ENCODE data around the gene PSMB1.
"Not testable (repeated sequence)": the region's sequence is repeated elsewhere in the genome, so short reads cannot be mapped to it uniquely, and the experiment has no call there.

Gene PSMB1

DNA sequence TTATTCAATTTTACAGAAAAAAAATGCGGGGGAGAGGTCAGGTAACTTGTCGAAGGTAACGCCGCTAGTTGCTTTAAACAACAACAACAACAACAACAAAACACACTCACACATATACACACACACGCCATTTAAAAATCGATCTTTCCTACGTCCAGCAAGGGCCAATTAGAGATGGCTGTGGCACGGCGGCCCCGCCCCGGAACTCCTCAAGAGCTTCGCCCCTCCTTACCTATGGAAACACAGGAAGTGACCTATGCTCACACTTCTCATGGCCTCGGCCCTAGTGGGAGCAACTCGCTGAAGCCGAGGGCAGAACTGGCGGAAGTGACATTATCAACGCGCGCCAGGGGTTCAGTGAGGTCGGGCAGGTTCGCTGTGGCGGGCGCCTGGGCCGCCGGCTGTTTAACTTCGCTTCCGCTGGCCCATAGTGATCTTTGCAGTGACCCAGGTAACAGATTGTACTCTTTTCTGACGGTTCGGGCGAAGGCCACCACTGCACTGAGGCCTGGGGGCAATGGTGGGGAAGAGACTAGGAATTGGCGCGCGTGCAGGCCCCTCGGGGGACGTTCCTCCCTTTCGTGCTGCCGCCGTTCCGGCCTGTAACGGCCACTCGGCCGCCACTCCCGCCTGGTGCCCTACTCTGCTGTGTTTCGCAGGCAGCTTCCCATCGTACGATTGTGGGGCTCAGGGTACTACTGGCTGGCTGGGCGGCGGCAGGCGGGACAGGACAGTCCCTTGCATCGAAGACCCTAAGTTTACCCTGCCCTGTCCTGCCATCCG, 1.1 kb upstream of the PSMB1 start, which contains the start of gene TBP:
TBP (plus strand) TSS at position 357 of the 783 bp plus-strand sequence. CDS start 2,661 bp downstream, outside the sequence.
- H3K9me3 Mint-ChIP-seq, result no peaks in the 10 kb centered on the region
- peaks cover 10% of the 10 kb centered on the region for H3K4me1 Mint-ChIP-seq
- no peak within 1 kb of the TSS for H3K4me3 Mint-ChIP-seq
- H3K27ac Mint-ChIP-seq, result no peak within 1 kb of the TSS
- H3K36me3 Mint-ChIP-seq, result peaks cover 53% of the 10 kb centered on the region
- peak; percentile 98 for ATAC-seq
- DNase-seq (ENCODE audit: low spot score in 2 of 2), result peak; percentile 87 to 97

DNA sequence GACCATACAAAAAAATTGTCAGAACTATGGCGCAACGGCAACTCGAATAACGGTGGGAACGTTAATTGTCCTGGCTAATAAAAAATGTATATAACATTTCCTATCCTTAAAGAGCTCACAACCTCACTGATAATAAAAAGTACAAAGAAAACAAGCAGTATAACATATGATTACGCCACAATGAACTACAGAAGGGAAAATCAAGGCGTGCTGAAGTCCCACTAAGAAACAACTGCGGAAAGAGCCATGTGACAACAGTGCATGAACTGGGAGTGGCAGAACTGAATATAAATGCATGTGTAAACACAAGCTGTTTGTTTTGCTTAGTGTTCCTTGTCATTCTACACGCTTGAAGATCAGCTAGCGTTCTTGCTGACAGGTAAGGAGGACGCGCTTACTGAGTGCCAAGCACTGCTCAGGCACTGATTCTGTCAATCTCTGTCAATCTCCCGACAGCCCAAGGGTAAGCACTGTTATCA, 466 bp upstream of the PSMB1 start:
- ATAC-seq, result peak; percentile 70
- Mint-ChIP-seq H3K27ac (no peak overlapping the region), H3K36me3 (peaks cover 53% of the 10 kb centered on the region), H3K9me3 (no peaks in the 10 kb centered on the region), H3K4me1 (peaks cover 12% of the 10 kb centered on the region), H3K4me3 (no peak overlapping the region)
- no peak for DNase-seq (ENCODE audit: low spot score in 2 of 2)

DNA sequence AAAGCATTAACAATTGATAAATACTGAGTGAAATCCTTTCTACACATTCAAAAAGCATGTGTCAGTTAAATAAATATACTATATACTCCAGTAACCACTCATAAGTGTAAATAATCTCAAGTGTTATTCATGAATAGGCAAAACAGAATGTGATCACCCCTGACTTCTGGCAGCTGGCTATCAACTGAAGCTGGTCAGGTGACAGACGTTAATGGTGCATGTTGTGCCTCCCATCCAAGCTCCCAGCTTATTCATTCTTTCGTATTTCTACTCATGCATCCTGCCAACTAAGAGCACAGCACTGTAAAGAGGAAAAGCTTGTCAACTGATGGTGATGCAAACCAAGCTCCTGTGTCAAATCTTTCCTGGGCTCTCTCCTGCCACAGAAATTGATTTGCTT, 7.7 kb downstream of the PSMB1 start:
- H3K4me3 Mint-ChIP-seq, result no peak overlapping the region
- DNase-seq (ENCODE audit: low spot score in 2 of 2), result no peak
- ATAC-seq, result no peak
- H3K4me1 Mint-ChIP-seq, result peaks cover 36% of the 10 kb centered on the region
- H3K36me3 Mint-ChIP-seq, result peaks cover 100% of the 10 kb centered on the region
- no peaks in the 10 kb centered on the region for H3K9me3 Mint-ChIP-seq
- no peak overlapping the region for H3K27ac Mint-ChIP-seq

DNA sequence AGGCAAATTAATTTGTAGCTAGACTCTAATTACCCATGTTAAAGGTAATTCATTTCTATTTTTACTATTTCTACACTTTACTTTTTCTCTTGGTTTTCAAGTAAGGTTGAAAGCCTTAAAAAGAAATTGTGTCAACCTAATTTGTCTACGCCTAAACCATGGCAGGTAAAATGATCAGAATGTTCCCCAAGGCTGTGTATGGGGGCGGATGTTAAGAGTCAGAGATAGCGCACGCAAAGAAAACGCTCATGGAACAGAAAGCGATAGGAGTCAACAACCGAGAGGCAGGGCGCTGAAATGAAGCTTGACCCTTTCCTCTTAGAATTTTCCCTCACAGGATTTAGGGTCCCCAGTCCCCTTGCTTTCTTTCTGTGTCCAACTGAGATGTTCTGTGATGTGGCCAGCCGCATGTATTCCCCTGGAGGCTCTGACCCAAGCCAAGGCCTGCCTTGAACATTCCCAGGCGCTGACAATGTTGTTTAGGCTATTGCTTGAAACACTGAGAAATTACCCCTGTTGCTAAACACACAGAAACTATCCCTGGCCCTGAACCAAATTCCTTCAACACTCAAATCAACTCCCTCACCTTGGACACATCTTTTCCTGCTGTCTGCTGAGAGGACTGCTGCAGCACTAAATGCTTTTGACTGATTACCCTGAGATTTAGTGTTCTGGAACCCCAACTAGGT, 10.9 kb downstream of the PSMB1 start:
- H3K4me3 Mint-ChIP-seq, result no peak overlapping the region
- peaks cover 18% of the 10 kb centered on the region for H3K4me1 Mint-ChIP-seq
- H3K9me3 Mint-ChIP-seq, result no peaks in the 10 kb centered on the region
- H3K36me3 Mint-ChIP-seq, result peaks cover 100% of the 10 kb centered on the region
- DNase-seq (ENCODE audit: low spot score in 2 of 2), result no peak
- H3K27ac Mint-ChIP-seq, result peak overlapping the region; percentile 58
- ATAC-seq, result no peak

DNA sequence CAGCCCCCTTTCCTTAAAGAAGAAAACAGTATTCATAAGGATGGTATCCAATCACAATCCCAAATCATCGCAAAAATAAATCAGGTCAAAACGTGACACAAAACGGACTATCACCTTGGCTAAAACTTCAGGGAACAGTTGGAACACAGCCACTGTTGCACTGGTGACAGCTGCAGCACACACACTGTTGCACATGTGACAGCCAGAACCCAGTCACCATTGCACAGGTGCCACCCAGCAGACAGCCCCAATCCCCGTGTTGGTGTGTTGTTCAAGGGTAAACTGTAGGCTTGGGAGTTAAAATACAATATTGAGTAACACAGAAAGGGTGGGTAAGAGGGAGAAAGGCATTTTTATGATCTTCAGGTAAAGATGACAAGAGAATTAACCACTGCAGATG, 15.8 kb downstream of the PSMB1 start:
- H3K36me3 Mint-ChIP-seq, result peaks cover 100% of the 10 kb centered on the region

DNA sequence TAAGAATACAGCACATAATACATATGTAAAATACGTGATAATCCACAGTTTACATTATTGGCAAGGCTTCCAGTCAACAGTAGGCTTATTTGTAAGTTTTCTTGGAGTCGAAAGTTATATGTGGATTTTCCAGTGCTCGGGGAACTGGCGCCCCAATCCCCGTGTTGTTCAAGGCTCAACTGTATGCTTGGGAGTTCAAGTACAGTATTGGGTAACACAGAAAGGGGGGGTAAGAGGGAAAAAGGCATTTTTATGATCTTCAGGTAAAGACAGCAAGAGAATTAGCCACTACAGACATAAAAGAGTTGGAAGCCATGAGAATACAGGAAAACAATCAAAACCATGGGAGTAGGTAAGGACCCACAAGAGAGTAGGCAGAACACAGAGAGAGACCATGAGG, 16.4 kb downstream of the PSMB1 start:
- DNase-seq (ENCODE audit: low spot score in 2 of 2), result no peak
- Mint-ChIP-seq H3K36me3 (peaks cover 99% of the 10 kb centered on the region), H3K4me3 (no peak overlapping the region), H3K9me3 (no peaks in the 10 kb centered on the region), H3K27ac (peak overlapping the region; percentile 29), H3K4me1 (peaks cover 18% of the 10 kb centered on the region)
- ATAC-seq, result no peak

More for the DNA sequence above, 15.8 kb downstream of the PSMB1 start:
- no peaks in the 10 kb centered on the region for H3K9me3 Mint-ChIP-seq
- no peak for DNase-seq (ENCODE audit: low spot score in 2 of 2)
- ATAC-seq, result no peak
- no peak overlapping the region for H3K4me3 Mint-ChIP-seq
- peaks cover 18% of the 10 kb centered on the region for H3K4me1 Mint-ChIP-seq
- H3K27ac Mint-ChIP-seq, result no peak overlapping the region

DNA sequence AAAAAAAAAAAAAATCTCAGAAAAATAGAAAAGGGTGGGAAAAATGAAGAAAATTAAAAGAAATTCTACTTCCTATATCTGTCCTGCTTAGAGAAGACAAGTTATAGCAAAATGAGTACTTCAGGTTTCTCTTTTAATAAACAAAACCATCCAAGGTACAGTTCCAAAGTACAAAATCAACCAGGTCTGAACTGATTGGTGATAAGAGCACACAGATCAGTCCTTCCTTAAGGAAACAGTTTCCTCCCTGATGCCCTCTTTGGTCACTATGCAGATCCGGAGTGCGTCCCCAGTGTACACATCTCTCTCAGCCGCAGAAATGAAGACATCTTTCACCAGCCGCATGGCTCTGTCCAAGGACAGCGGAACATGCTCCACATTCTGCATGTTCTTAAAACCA, 18.1 kb downstream of the PSMB1 start:
- Mint-ChIP-seq H3K27ac (no peak overlapping the region), H3K9me3 (no peaks in the 10 kb centered on the region), H3K4me1 (peaks cover 4% of the 10 kb centered on the region), H3K36me3 (peaks cover 83% of the 10 kb centered on the region), H3K4me3 (no peak overlapping the region)
- ATAC-seq (no peak), DNase-seq (ENCODE audit: low spot score in 2 of 2) (no peak)

DNA sequence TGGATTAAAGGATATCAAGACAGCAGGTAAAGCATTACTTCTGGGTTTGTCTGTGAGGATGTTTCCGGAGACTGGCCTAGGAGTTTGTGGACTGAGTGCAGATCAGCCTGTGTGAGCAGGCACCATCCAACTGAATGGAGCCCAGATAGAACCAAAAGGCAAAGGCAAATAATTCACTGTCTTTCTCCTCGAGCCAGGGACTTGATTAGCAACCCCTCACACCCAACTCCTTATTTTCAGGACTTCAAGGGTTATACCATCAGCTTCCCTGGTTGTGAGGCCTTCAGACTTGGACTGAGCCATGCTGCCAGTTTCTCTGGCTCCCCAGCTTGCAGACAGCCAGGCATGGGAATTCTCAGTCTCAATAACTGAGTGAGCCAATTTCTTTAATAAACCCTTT, 19.3 kb downstream of the PSMB1 start:
- no peaks in the 10 kb centered on the region for H3K4me1 Mint-ChIP-seq
- H3K4me3 Mint-ChIP-seq, result no peak overlapping the region
- ATAC-seq (no peak), DNase-seq (ENCODE audit: low spot score in 2 of 2) (no peak)
- H3K36me3 Mint-ChIP-seq, result peaks cover 71% of the 10 kb centered on the region
- H3K9me3 Mint-ChIP-seq, result no peaks in the 10 kb centered on the region
- H3K27ac Mint-ChIP-seq, result no peak overlapping the region

DNA sequence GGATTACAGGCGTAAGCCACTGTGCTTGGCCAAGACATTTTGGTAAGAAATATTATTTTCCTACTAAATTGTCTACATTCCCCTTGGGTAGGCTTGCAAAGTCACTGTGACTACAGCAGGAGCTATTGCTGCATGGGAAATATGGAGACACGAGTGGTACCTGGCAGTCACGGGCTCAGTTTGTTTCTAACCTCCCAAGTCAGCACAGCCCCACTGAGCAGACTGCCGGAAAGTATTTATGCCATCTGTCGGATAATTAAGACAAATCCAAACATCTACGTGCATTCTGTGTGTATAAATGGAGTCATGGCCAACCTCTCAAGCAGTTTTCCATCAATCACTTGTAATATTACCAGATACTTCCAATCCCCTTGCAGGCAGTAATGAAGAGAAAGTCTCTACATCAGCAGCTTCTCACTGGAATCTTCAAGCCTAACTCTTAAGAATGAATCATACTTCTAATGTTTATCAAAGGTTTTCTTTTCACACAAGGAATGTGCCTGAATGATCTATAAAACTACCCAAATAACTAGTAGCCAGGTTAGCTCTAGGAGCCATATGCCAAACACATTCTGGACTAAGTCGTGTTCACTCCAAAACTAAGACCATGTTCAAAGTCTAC, 20.1 kb downstream of the PSMB1 start:
- Mint-ChIP-seq H3K36me3 (peaks cover 63% of the 10 kb centered on the region), H3K9me3 (no peaks in the 10 kb centered on the region), H3K4me3 (no peak overlapping the region), H3K27ac (no peak overlapping the region), H3K4me1 (no peaks in the 10 kb centered on the region)
- ATAC-seq, result no peak
- DNase-seq (ENCODE audit: low spot score in 2 of 2), result no peak

DNA sequence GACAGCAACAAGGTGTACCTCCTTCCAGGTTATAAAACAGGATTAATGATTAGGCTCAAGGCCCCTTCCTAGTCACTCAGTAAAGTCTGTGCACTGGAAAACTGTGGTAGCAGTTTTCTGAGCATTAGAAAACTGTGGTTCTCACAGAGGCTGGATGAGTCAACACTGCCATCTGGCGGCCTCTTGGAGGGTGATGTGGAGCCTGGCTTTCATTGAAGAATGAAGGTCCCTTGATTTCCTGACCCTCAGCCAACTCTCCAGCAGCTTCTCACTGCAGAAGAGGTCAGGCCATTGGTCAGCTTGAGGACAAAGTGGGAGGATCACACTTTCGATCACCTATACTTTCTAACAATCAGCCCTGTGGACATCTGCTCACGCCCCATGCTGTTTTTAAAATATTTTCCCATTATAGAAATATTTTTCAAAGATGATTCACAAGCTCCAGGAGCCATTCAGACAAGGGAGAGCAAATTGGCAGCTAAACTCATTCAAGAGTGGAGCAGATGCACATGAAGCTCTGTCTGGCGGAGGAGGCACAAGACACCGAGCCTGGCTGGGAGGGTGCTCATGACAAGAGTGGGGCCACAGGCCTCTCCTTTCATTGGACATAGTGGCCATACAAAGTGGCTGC, 23.2 kb downstream of the PSMB1 start:
- H3K27ac Mint-ChIP-seq, result no peak overlapping the region
- DNase-seq (ENCODE audit: low spot score in 2 of 2) (peak; percentile 49 to 78), ATAC-seq (peak; percentile 75)
- H3K36me3 Mint-ChIP-seq, result peaks cover 32% of the 10 kb centered on the region
- H3K4me1 Mint-ChIP-seq, result no peaks in the 10 kb centered on the region
- H3K4me3 Mint-ChIP-seq, result no peak overlapping the region
- H3K9me3 Mint-ChIP-seq, result no peaks in the 10 kb centered on the region

DNA sequence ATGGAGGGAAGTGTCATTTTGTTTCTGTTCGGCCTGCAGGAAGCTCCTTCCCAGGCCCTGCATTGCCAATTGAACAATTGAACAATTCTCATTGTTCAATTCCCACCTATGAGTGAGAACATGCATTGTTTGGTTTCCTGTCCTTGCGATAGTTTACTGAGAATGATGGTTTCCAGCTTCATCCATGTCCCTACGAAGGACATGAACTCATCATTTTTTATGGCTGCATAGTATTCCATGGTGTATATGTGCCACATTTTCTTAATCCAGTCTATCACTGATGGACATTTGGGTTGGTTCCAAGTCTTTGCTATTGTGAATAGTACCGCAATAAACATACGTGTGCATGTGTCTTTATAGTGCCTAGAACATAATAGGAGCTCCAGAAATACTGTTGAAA, 25.1 kb downstream of the PSMB1 start:
- not testable (repeated sequence) for ATAC-seq

DNA sequence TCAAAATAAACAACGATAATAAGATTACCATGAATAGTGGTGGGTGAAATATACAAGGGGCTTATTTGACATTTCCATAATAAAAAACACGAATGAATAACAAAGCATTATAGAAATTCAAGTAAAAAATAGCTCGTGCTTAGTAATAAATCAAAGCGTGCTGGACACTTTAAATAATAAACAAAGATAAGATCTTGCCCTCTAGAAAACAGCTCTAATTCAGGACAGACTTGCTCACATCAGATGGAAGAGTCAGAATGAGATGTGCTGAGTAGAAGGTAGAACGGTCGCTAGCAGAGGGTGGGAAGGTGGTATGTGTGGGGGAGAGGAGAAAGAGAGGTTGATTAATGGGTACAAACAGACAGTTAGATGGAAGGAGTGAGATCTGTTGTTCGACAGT, 27.3 kb downstream of the PSMB1 start:
- ATAC-seq (no peak), DNase-seq (ENCODE audit: low spot score in 2 of 2) (no peak)
- no peaks in the 10 kb centered on the region for H3K9me3 Mint-ChIP-seq
- peaks cover 9% of the 10 kb centered on the region for H3K4me1 Mint-ChIP-seq
- no peaks in the 10 kb centered on the region for H3K36me3 Mint-ChIP-seq
- H3K4me3 Mint-ChIP-seq, result no peak overlapping the region
- H3K27ac Mint-ChIP-seq, result no peak overlapping the region

More for the DNA sequence above, 25.1 kb downstream of the PSMB1 start:
- not testable (repeated sequence) for H3K9me3 Mint-ChIP-seq; H3K4me1 Mint-ChIP-seq; H3K4me3 Mint-ChIP-seq; H3K27ac Mint-ChIP-seq; DNase-seq (ENCODE audit: low spot score in 2 of 2)
- peaks cover 13% of the 10 kb centered on the region for H3K36me3 Mint-ChIP-seq

DNA sequence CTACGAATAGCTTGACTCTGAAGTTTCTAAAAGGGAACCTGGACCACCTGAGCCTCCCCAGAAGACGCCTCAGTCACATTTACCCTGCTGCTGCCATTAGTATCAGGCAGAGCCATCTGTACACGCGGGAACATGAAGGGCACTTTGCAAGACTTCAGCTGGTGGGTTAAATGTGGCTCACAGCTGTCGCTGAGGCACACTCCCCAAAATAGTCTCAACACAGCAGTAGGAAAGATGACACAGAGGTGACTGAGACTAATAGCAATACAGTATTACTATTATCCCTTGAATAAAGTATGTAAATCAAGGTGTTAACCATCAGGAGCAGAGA, 29.0 kb downstream of the PSMB1 start:
- Mint-ChIP-seq H3K36me3 (no peaks in the 10 kb centered on the region), H3K4me3 (no peak overlapping the region), H3K9me3 (no peaks in the 10 kb centered on the region), H3K27ac (no peak overlapping the region), H3K4me1 (peaks cover 9% of the 10 kb centered on the region)
- DNase-seq (ENCODE audit: low spot score in 2 of 2) (no peak), ATAC-seq (no peak)

DNA sequence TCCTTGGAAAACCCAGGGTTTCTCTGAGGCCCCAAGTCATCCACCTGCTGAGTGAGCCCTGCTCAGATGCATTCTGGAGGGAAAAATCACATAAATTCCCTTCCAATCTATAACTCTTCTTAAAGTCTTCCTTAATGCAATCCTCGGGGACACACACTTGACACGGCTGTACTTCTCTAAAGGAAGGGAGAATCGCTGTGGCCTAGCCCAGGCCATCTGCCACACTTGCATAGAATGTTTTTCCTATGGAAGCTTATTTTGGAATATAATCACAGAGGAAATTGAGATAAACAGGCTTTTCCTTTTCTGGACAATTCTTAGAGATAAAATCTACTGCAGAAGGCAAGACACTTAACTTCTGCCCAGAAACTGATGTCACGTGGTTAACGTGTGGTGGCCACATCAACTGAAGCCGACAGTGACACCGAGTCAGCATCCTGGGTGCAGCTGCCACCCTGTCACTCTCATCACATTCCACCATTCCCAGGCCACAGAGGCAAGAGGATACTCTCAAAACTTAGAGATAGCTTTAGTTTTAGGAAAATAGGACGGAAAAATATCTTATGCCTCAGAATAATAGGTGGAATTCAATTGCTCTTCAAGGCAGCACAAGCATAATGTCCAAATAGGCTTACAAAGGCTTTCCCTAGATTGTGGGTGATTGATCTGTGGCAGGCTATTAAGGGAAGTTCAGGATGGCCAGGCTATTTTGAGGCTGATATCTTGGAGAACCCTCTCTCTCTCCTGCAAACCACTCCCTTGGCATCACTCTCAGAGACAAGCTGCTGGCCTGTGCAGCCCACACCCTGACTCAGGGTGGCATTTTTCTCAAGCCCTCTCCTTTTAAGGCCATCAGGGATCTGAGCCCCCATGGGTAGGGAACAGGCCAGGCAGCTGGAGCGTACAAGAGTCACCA, 29.6 kb downstream of the PSMB1 start:
- Mint-ChIP-seq H3K4me1 (peaks cover 9% of the 10 kb centered on the region), H3K9me3 (no peaks in the 10 kb centered on the region), H3K27ac (no peak overlapping the region), H3K4me3 (no peak overlapping the region), H3K36me3 (no peaks in the 10 kb centered on the region)
- no peak for DNase-seq (ENCODE audit: low spot score in 2 of 2)
- peak; percentile 56 for ATAC-seq
